OCI-LY3 (cell line): ENCODE data around the gene SYNDIG1.

Experiments
- H2AFZ ChIP-seq: fragments of 200-600, 300-600 bp; shearing (Covaris generic); 2 replicates; pipeline ENCODE4 v1.6.0; 2014; ENCODE audit warnings: antibody characterized with exemption, low read depth, low read length
- H3K27ac ChIP-seq: fragments of 200-600, 300-600 bp; sonication (generic); 2 replicates; pipeline ENCODE4 v1.5.1; 2014; ENCODE audit warnings: mild to moderate bottlenecking, low read length, moderate library complexity, mixed read lengths
- H3K27me3 ChIP-seq: fragments of 200-600, 300-600 bp; sonication (generic); 2 replicates; pipeline ENCODE4 v1.6.1; 2014; ENCODE audit warnings: low read depth, low read length, mixed read lengths
- H3K36me3 ChIP-seq: fragments of 200-600, 300-600 bp; sonication (generic); replicated peaks from 2 replicates; pipeline ENCODE3; 2014; ENCODE audit warnings: low read depth, low read length, mixed read lengths
- H3K4me1 ChIP-seq: fragments of 300-600, 200-600 bp; sonication (generic); 2 replicates; pipeline ENCODE4 v1.6.1; 2014; ENCODE audit warnings: low read length, mixed read lengths
- H3K4me2 ChIP-seq: fragments of 200-600, 300-600 bp; sonication (generic); 2 replicates; pipeline ENCODE4 v1.6.1; 2014; ENCODE audit warnings: low read length, mixed read lengths
- H3K4me3 ChIP-seq: fragments of 300-600, 200-600 bp; sonication (generic); 2 replicates; pipeline ENCODE4 v1.5.1; 2014; ENCODE audit warnings: antibody characterized with exemption, mild to moderate bottlenecking, low read length, moderate library complexity
- H3K79me2 ChIP-seq: fragments of 300-600, 200-600 bp; shearing (Covaris generic); 2 replicates; pipeline ENCODE4 v1.6.1; 2014; ENCODE audit warnings: mild to moderate bottlenecking, low read length, mixed read lengths
- H3K9ac ChIP-seq: fragments of 300-600, 200-600 bp; shearing (Covaris generic); 2 replicates; pipeline ENCODE4 v1.6.0; 2014; ENCODE audit warnings: mild to moderate bottlenecking, low read length, moderate library complexity
- H3K9me3 ChIP-seq: fragments of 200-600, 300-600 bp; shearing (Covaris generic); 2 replicates; pipeline ENCODE4 v1.6.1; 2014; ENCODE audit warnings: low read length, mixed read lengths; ENCODE audit not compliant: insufficient read depth
- H4K20me1 ChIP-seq: fragments of 200-600, 300-600 bp; sonication (generic); 2 replicates; pipeline ENCODE4 v1.6.1; 2016; ENCODE audit warnings: low read length, mixed read lengths; ENCODE audit not compliant: insufficient read depth
- CTCF ChIP-seq: fragments of 200-600, 300-600 bp; sonication (generic); IDR thresholded peaks from 2 replicates; pipeline ENCODE4 v1.5.1; 2014; ENCODE audit warnings: antibody characterized with exemption, low read length, low read depth
- EZH2phosphoT487 ChIP-seq: fragments of 200-600 bp; shearing (Covaris generic); IDR thresholded peaks from 2 replicates; pipeline ENCODE4 v1.6.1; 2018; ENCODE audit warnings: antibody characterized with exemption, mixed run types, low read depth

The SYNDIG1 gene

GRCh38 chr20:24432046-24432442 is 37.4 kb upstream of the SYNDIG1 start:
- Histone ChIP-seq H3K9me3 (no peaks in the 10 kb centered on the region), H3K79me2 (no peaks in the 10 kb centered on the region), H4K20me1 (no peaks in the 10 kb centered on the region), H3K4me2 (no peak overlapping the region), H3K36me3 (no peaks in the 10 kb centered on the region), H3K9ac (no peak overlapping the region), H3K27ac (no peak overlapping the region), H3K4me3 (no peak overlapping the region), H3K27me3 (no peaks in the 10 kb centered on the region), H3K4me1 (no peaks in the 10 kb centered on the region), H2AFZ (no peak overlapping the region)
- TF ChIP-seq EZH2phosphoT487 (no peak), CTCF (0 out of 2 replicates have a peak, but pooled peaks have one; percentile 12)

GRCh38 chr20:24436160-24436559 is 33.3 kb upstream of the SYNDIG1 start:
- H3K4me2 ChIP-seq: no peak overlapping the region

GRCh38 chr20:24437196-24438082 is 32.0 kb upstream of the SYNDIG1 start:
- Histone ChIP-seq H4K20me1 (no peaks in the 10 kb centered on the region), H3K9ac (no peak overlapping the region), H2AFZ (no peak overlapping the region), H3K27me3 (peaks cover 8% of the 10 kb centered on the region), H3K4me2 (no peak overlapping the region), H3K79me2 (no peaks in the 10 kb centered on the region), H3K36me3 (no peaks in the 10 kb centered on the region), H3K4me3 (no peak overlapping the region), H3K27ac (no peak overlapping the region), H3K9me3 (no peaks in the 10 kb centered on the region), H3K4me1 (no peaks in the 10 kb centered on the region)
- TF ChIP-seq EZH2phosphoT487: no peak
- TF ChIP-seq CTCF: no peak

More at GRCh38 chr20:24436160-24436559, 33.3 kb upstream of the SYNDIG1 start:
- Histone ChIP-seq H3K9me3 (no peaks in the 10 kb centered on the region), H3K27ac (no peak overlapping the region), H3K4me3 (no peak overlapping the region), H3K4me1 (no peaks in the 10 kb centered on the region), H3K27me3 (peaks cover 8% of the 10 kb centered on the region), H3K79me2 (no peaks in the 10 kb centered on the region), H4K20me1 (no peaks in the 10 kb centered on the region), H3K9ac (no peak overlapping the region), H2AFZ (no peak overlapping the region), H3K36me3 (no peaks in the 10 kb centered on the region)
- TF ChIP-seq EZH2phosphoT487: no peak
- TF ChIP-seq CTCF: no peak

- TF ChIP-seq CTCF (no peak), EZH2phosphoT487 (no peak)
- Histone ChIP-seq H3K4me2 (no peak overlapping the region), H3K9me3 (no peaks in the 10 kb centered on the region), H3K4me1 (peaks cover 3% of the 10 kb centered on the region), H3K27ac (no peak overlapping the region), H3K79me2 (no peaks in the 10 kb centered on the region), H3K9ac (no peak overlapping the region), H2AFZ (no peak overlapping the region), H3K4me3 (no peak overlapping the region), H3K36me3 (no peaks in the 10 kb centered on the region), H4K20me1 (no peaks in the 10 kb centered on the region), H3K27me3 (peaks cover 8% of the 10 kb centered on the region)
Measured at GRCh38 chr20:24438331-24438730, 31.1 kb upstream of the SYNDIG1 start.
